Lower leg skin (tissue), 3 donors: ENCODE measurements around the gene ODF2.

Experiments used
- POLR2A ChIP-seq, 2 donors: fragments of 450-650 bp; IDR thresholded peaks; one replicate each; pipeline ENCODE4 v1.6.1; 2016 to 2017; ENCODE audit warnings: antibody characterized with exemption in 2 of 2, mild to moderate bottlenecking in 1 of 2, moderate library complexity in 1 of 2
- TF ChIP-seq, protein P1 (sequence below), 3 donors: fragments of 450-650 bp; IDR thresholded peaks; one replicate each; pipeline ENCODE4 v1.5.1; 2016; ENCODE audit warnings: antibody characterized with exemption in 3 of 3, mild to moderate bottlenecking in 3 of 3, moderate library complexity in 2 of 3

DNA sequence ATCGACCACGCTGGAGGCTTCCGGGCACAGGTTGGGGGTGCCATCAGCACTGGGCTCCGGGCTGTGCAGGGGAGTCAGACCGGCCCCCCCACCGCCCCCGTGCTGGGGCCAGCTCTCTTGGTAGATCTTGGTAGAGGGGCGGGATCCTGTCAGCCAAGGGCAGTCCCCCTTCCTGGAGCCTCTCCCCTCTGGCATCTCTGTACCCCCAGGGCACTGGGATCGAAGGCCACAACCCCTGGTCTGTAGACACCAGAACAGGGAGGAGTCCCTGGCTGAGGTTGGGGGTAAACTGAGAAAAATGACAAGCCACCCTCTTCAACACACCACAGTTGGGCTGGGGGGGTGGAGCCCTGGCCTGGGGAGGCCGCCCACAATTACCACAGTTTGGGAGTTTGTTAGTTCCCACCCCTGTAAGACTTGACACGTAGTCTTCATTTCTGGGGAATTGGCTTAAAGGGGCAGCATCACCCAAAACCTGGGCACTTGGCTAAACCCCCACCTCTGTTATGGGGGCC is 34.3 kb upstream of the ODF2 start:
- TF ChIP-seq POLR2A (IDR thresholded peaks at IDR 0.05): no peak
- TF ChIP-seq, protein P1, sequence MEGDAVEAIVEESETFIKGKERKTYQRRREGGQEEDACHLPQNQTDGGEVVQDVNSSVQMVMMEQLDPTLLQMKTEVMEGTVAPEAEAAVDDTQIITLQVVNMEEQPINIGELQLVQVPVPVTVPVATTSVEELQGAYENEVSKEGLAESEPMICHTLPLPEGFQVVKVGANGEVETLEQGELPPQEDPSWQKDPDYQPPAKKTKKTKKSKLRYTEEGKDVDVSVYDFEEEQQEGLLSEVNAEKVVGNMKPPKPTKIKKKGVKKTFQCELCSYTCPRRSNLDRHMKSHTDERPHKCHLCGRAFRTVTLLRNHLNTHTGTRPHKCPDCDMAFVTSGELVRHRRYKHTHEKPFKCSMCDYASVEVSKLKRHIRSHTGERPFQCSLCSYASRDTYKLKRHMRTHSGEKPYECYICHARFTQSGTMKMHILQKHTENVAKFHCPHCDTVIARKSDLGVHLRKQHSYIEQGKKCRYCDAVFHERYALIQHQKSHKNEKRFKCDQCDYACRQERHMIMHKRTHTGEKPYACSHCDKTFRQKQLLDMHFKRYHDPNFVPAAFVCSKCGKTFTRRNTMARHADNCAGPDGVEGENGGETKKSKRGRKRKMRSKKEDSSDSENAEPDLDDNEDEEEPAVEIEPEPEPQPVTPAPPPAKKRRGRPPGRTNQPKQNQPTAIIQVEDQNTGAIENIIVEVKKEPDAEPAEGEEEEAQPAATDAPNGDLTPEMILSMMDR (IDR thresholded peaks at IDR 0.05): no peak
